ENCODE results near the gene IL1RAPL1.

IL1RAPL1 gene

DNA sequence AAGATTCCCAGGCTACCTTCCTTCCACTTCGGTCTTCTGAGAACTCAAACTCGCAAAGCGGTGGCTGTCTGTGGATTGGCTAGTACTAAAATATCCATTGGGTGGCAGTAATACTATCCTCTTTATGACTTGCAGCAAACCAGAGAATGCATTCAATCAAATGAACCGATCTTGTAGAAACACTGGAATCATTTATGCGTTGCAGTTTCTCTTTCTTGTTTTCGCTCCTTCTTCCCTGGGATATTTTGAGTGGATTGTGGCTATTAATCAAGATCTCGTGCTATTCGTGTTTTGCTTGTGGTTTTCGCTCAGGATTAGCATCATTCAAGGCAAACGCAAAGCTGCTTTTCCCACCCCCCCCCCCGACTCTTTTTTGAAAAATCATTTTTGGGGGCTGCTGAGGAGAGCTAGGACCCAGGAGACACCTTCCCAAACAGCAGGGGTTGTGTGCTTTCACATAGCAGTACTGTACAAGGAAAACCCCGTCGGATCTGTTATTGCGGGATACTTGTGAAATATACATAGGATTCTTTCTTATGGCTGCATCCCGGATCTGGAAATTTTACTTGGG, at the start of gene IL1RAPL1:
IL1RAPL1 (plus strand) TSS at position 466 of the 571 bp plus-strand sequence.
- DNase-seq, result peak in 37 of 58 donors; percentile 1 to 73 (median 24)

DNA sequence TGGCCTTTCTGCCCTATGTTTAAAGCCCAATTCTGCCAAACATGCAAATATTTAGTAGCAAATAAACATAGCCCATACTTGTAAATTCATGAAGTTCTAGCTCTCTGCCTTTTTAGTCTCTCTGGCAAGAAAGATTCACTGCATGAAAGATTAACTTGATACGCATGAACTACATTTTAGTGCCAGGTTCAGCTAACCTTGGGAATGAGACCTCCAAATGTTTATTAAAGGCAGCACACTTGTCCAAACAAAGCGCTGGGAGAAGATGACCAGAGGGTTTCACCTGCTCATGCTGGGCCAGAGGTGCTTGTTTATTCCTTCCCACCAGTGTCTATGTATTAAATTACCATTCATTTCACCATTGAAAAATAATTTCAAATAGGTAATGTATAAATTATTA, 44.5 kb upstream of the IL1RAPL1 start:
- no peak for DNase-seq

DNA sequence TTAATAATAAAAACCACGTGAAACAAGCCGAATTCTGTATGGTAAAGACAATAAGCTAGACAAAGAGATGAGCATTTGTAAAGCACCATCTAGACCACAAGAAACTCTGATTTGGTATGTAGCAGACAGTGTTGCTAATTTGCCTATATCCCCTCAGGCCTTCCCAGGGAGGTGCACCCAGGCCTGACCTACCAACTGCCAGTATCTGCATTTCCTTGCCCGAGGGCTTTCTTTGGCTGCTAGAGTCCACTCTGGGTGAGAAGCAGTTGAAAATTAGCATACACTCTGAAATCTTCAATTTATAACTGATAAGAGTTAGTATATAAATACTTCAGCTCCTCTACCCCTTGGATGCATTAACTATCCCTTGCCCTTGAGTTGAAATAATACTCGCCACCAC, 37.4 kb upstream of the IL1RAPL1 start:
- DNase-seq, result no peak

DNA sequence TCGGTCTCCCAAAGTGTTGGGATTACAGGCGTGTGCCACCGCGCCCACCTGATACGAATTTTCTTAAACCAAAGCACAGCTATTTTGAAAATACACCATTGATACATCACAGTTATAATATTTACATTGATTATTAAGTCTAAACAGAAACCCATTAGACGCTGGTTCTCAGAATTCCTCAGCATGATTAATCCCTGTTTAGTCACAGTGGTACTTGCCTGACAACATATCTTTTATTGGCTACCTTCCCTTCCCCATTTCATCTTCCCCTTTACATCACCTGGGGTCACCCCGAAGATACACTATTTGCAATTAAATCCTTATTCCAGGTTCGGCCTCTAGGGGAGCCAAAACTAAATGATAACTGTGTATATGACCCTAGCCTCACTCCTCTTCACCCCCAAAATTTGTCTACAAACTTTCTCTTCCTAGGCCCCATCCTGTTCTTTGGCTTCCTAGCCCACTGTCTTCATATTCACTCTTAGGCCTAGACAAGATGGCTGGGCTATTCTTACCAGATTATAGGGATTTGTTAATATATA, 36.8 kb upstream of the IL1RAPL1 start:
- no peak for DNase-seq

DNA sequence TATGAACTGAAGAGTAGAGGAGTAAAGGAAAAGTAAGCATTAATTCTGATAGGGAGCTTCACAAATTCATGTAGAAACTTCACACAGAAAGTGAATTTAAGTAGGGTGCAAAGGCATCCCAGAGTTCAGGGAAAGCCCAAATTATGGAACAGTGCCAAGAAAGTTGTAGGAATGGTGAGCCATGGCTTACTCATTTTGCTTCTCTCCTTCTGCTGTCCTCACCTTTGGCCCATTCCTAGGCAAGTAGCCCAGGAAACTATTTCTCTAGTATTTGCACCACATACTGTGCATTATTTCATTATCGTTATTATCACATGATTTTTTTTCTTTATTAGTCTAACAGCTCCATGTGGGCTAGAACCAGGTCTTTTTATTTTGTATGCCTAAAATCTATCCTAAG, 34.9 kb upstream of the IL1RAPL1 start:
- no peak for DNase-seq

DNA sequence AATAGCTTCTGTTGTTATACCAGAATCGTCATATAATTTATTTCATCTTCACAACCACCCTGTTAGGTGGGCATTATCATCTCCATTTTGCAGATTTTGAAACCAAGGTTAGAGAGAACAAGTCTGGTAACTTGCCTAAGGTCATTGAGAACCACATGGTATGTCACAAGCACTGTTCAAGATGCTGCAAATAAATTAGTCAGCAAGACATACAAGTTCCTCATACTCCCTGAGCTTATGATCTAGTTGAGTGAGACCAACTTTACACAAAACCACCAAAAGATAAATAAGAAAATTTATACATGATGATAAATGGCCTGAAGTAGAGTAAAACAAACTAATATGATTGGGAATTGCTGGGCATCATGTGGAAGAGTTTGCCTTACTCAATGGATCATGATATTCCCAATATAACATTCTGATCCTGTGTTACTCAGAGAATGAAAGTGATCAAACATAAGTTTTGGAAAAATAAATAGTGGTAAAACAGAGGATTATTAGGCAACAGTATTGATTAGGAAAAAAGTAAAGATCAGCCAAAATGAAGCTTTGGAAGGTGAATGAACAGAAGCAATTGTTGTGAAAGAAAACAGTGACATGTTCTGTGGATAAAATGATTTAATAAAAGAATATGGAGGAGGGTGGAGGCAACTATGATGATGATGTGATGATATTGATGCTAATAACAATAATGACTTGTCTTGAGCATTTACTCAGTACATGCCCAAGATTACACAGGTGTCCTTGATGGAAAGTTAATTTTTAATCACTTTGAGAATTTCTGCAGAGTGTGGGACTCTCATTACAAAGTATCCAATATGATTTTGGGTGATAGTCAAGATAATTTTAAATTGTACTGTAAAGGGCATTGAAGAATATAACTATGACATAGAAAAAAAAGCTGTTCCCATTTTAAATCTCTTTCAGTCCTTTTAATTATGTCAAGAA, 34.1 kb upstream of the IL1RAPL1 start:
- DNase-seq, result no peak

DNA sequence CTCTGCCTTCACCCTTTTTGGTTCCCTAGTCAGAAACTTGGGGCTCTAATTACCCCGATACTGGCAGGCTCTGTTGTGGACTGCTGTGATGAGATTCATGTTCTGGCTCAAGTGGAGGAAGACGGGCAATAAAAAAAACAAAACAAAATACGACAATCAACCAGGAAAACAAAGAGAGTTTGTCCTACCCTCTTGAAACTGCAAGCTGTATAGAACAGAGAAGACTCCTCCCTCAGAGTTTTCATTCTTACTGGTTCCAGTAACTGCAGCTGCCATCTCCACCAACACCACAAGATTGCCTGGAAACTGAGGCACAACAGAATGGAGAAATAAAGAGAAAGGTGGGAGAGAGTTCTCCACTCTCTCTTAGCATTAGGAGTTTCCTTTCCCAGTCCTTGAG, 11.1 kb upstream of the IL1RAPL1 start:
- peak in 1 of 58 donors; percentile 7 for DNase-seq

DNA sequence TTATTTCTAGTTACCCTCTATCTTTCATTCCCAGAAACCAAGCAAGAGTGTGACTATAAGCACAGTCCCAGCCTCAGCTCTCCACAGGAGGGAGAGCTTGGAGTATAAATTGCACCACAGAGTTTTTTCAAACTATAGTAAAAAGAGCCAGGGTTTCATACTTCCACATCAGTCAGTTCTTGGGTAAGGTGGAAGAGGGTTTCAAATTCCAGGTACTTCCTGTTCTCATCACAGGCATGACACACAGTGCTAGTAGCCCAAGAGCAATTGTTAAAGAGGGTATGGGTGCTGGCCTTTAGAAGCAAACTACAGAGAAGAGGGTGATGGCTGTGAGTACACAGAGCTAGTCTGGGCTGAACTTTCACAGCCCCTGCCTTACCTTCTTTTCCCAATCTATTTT, 5.7 kb upstream of the IL1RAPL1 start:
- DNase-seq, result no peak

DNA sequence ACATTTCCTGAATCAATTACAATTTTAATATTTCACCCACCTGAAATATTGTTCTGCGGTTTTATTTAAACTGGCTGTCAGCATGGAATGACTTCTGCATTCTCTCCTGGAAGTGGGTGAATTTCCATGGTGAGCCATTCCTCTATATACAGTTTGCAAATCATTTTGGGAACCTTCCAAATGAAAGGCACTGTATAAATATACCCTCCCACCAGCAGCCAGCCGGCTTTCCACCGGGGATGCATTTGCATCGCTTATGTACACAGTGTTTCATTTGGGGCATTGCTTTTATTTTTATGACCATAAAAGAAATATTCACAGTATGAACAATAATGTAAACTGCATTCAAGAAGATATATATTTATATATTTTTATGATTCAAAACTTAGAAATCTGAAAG, 4.7 kb upstream of the IL1RAPL1 start:
- peak in 6 of 58 donors; percentile 1 to 13 (median 5) for DNase-seq

DNA sequence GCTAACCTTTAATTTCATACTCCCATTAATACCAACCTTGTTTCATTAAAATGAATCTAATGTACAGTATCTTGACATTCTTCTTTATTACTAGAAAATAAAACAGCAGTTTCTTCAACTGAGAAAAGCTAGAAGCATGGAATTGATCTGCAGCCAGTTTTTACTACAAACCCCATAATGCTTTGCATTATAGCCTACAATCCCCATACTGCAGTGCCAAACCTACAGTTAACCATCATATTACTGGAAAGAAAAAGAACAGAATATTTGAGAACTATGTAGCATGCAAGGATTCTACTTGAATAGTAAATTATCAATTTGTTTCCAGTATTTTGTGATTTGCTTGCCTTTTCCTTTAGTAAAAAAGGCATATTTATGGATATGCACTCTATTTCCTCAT, 3.2 kb upstream of the IL1RAPL1 start:
- DNase-seq, result no peak

DNA sequence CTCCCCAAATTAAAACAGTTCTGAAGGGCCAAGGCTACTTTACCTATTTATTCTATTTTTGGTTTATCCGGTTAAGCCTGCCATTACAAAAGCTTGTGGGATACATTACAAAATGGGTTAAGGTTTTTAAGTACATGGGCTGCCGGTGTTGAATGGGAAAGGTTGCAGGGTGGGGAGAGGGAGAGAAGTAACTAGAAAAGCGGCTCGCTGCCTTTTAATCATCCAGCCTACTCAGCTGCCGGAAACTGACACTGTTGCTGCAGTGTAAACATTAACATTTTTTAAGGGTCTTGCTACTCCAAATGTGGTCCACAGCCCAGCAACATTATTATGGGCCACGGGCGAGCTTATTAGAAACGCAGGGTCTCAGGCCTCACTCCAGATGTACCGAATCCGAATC, 1.5 kb upstream of the IL1RAPL1 start:
- DNase-seq, result no peak

DNA sequence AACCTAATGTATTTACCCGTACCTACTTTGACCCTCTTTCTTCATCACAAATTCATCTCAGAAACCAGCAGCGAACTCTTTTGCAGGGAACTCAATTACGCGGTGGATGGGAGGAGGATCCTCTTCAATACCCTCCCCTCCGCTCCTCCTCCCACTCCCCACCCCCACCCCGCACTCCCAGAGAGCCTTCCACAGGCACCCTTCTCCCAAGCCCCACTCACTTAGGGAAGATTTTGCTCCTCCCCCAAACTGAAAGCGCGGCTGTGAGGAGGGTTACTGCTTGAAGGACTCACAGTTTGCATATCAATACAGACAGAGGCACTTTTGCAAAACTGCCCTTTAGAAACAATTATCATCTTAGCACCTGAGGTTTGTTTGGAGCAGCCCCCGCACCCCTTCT, 960 bp upstream of the IL1RAPL1 start:
- DNase-seq, result peak in 26 of 58 donors; percentile 1 to 37 (median 14)

DNA sequence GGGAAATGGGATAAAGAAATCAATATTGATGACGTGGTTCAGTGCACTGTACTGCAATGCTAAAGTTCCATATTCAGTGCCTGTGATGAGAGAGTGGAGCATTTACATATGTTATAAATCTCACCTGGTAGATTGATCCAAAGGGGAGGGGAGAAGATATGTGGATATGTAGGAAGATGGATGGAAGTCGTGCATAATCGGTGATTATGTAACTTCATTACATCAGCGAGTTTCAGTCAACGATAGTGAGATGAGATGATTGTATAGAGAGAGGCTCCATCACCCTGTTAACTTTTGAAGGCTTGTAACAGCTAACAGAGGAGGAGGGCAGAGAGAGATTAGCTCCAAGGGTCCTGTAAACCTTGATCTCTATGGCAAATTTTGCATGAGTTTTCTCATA, 1.8 kb downstream of the IL1RAPL1 start:
- peak in 1 of 58 donors; percentile 6 for DNase-seq

DNA sequence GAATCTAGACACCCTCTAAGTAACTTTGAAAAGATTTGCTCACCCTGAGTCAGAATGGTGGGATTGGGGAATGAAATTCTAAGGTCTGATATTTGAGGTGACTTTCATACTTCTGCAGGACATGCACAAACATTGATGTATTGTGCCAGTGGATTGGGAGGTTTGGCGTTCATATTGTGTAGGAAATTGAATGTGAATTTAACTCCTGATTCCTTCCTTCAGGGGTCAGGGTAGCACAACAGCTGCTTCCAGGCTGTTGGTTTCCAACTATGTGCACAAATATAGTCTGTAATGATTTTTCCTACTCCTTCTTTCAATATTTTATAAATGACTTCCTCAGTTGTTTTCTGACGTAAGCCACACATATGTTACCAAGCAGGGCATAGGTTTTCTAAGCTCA, 3.1 kb downstream of the IL1RAPL1 start:
- DNase-seq, result no peak

DNA sequence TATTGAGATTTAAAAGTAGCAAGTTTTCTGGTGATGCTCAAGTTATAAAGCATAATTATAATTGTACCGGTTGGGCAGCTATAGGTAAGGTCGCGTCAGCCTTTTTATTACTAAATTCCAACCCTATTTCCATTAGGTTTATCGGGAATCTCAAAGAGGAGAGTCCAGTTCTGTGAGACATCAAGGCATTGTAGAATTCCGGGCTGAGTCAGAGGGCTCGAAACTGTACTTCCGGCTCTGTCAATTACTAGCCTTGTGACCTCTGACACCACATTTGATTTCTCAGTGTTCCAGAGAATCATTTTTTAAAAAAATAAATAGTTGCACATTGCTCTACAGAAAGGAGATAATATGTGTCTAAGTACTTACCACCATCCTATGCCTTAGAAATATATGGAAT, 4.3 kb downstream of the IL1RAPL1 start:
- DNase-seq, result peak in 1 of 58 donors; percentile 4

DNA sequence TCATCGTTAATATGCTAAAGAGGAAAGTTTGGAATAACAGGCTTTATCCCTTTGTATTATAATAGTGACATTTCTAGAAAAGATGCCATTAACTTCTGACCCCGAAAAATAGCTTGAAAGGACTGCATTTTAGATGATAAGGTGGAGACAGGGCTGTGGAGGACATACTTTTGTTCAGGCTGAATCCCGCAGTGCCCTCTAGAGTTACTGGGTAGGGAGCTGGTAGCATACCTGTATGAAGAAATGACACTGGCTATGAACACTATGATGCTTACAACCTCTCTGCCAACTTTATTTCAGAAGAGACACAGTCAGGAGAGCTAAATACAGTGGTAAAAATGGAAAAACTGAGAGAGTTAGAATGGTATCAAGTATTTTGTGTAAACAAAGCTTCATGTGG, 8.1 kb downstream of the IL1RAPL1 start:
- DNase-seq, result no peak

DNA sequence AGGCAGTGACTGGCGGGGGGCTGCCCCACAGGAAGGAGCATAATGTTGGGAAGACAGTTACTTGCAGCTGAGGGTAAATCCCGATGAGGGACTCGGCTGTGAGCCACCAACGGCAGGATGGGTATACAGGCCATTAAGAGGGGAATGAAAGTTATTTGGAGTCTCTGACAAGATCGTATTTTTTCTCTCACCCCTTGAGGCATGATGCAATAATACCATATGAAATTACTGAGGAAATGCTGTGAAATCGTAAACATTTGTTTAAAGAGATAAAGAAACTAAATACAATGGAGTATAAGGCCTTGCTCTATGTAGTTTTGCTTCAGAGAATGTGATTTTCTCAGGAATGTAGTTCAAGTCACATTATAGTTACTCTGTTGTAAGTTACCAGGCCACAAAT, 12.7 kb downstream of the IL1RAPL1 start:
- no peak for DNase-seq

DNA sequence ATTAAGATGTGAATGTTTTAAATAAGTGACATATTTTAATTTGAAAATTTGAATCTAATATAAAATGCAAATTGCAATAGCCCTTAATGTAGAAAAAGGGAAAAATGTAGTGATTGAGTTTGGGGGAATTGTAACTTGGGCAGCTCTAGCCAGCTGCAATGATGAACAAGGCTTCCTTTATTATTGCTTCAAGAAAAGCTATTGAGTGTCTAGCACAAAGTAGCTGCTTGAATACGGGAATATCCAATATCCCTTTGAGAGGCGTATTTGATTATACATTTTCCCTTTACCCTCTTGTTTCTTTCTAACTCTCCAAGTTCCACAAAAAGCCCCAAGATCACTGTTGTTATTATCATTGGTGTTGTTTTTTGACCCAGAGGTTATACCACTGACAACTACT, 21.8 kb downstream of the IL1RAPL1 start:
- DNase-seq, result peak in 1 of 58 donors; percentile 11

DNA sequence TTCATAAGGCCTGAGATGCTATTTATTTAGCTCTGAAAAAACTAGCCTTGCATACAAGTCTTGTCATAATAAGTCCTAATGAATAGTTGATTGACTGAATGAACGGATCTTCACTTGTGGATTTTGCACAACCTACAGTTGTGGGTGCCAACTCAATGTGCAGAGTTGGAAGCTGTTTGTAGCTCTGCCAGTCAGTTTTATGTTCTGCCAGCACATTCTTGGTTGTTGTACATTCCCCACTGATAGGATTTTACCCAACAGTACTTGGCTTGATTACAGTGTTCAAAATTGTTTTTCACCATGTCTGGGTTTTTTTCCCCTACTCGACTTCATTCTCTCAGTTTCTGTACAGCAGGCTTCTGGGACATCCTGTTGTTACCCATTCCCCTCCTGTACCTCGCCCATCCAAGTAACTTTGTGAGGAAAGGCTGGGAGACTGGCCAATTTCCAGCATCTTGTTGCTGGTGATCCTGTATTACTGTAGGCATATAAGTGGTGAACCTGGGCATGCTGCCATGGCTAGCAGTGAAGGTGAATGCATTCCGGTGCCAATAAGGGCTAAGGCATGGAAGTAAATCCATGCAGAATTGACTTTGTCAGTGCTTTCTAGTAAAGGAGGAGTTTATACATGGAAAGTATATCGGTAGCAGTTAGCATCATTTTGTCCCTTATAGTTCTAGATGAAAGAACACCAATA, 22.8 kb downstream of the IL1RAPL1 start:
- peak in 3 of 58 donors; percentile 2 to 10 (median 10) for DNase-seq

DNA sequence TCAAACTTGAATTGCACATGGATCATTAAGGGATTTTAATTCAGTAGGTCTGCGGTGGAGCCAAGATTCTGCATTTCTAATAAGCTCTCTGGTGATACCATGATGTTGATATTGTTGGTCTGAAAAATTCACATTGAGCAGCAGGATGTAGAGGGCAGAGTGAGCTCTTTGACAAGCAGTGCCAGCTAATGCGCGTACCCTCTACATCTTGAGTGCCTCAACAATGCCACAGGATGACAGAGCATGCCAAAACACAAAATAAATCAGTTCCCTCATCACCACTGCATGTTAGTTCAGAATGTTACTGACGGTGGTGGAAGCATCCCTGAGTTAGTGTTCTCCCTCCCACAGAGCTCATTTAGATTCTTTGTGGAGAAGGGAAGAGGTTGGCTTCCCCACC, 23.5 kb downstream of the IL1RAPL1 start:
- peak in 1 of 58 donors; percentile 4 for DNase-seq

DNA sequence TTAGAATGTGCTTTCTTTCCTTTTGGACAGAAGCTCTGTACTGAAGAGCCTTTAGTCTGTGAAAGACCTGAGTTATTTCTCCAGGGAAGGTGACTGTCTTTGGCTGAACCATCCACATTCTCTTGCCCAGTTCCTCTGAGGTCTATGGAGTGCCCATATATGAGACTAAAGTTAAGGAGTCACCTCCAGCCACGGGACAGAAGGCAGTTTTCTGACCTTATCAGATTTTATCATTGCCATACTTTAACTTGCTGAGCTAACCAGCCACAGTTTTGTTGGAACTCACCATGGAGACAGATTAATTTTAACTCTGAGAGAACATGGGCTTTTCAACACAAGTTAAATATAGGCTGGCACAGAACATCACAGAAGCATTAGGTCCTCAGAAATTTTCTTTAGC, 26.3 kb downstream of the IL1RAPL1 start:
- DNase-seq, result peak in 2 of 58 donors; percentile 2 to 4

DNA sequence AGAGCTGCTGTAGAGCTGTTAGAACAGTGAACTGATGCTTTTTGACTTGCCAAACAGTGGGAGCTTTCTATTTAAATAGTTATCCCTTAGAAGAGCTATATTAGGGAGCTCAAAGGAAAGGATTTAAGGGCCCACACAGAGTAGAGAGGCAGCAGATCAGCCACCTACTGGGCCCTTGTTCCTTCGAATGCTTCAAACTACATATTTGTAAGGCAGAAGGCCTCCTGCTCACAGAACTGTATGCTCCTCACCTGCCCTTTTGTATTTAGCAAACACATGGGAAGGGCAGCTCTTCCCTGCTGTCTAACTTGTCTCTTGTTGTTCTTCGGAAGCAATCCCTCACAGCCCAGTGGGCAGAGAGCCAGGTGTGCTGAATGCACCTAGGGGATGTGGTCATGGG, 38.0 kb downstream of the IL1RAPL1 start:
- DNase-seq, result peak in 1 of 58 donors; percentile 6

Data from anterior cingulate cortex (tissue), 58 donors.